Heart left ventricle (tissue), 16 donors: Measurements from ENCODE around the gene ANKRD40. TPM values are rescaled to one million over a fixed set of nuclear protein-coding genes. Genes with fewer than 3 reads are reported as not detected.

Experiments
- ATAC-seq, 4 donors: fragments of 200-7000 bp; cut with Tn5 transposase; one replicate each; pipeline ENCODE4 v1.9.1; 2020 to 2022; ENCODE audit warnings: moderate library complexity in 4 of 4, mild to moderate bottlenecking in 3 of 4, moderate number of reproducible peaks in 1 of 4
- DNase-seq, 5 donors: peaks; one replicate each; pipeline ENCODE4 v3.0.0-alpha.2; 2020
- H3K27ac ChIP-seq, 12 donors: fragments of 200-600 bp; sonication (generic) in 4 of 12; one replicate each; pipeline versions ENCODE4 v1.5.0 to v1.8.0; 2016 to 2022; ENCODE audit warnings: mild to moderate bottlenecking in 2 of 12
- H3K27me3 ChIP-seq, 9 donors: fragments of 200-600 bp; sonication (generic) in 2 of 9; one replicate each; pipeline versions ENCODE4 v1.5.1 to v1.8.0; 2016 to 2022; ENCODE audit warnings: mild to moderate bottlenecking in 3 of 9
- H3K36me3 ChIP-seq, 9 donors: fragments of 200-600 bp; sonication (generic) in 2 of 9; one replicate each; pipeline versions ENCODE4 v1.5.0 to v1.8.0; 2018 to 2022; ENCODE audit warnings: mild to moderate bottlenecking in 2 of 9
- H3K4me1 ChIP-seq, 12 donors: fragments of 200-600 bp; sonication (generic) in 4 of 12; one replicate each; pipeline versions ENCODE4 v1.5.0 to v1.8.0; 2016 to 2022; ENCODE audit warnings: mild to moderate bottlenecking in 3 of 12
- H3K4me3 ChIP-seq, 12 donors: fragments of 200-600 bp; sonication (generic) in 4 of 12; one replicate each; pipeline versions ENCODE4 v1.5.0 to v1.8.0; 2017 to 2022; ENCODE audit warnings: mild to moderate bottlenecking in 9 of 12, moderate library complexity in 4 of 12
- H3K9me3 ChIP-seq, 12 donors: fragments of 200-600 bp; sonication (generic) in 4 of 12; one replicate each; pipeline versions ENCODE4 v1.5.0 to v1.8.0; 2016 to 2022; ENCODE audit warnings: mild to moderate bottlenecking in 1 of 12
- POLR2A ChIP-seq, 2 donors: fragments of 450-650 bp; IDR thresholded peaks; one replicate each; pipeline ENCODE4 v1.6.1; 2017; ENCODE audit warnings: antibody characterized with exemption in 2 of 2, mild to moderate bottlenecking in 2 of 2, moderate library complexity in 2 of 2
- WGBS, 4 donors: extraction: QIAGEN DNeasy Blood & Tissue Kit in 2 of 4; methylation state at CpG; one replicate each; pipeline versions ENCODE4 v1.1.5 to v1.1.7; 2013 to 2018; 5-methylcytosine and 5-hydroxymethylcytosine counted together
- intact Hi-C, 10 donors: fragments of 100-400 bp; cut with DNase I; formaldehyde crosslinking; loops; one replicate each; pipeline versions ENCODE4 v1.11.1 to v1.14.2; 2022
- polyA plus RNA-seq, 2 donors: library from polyadenylated mRNA; stranded (reverse); fragments of 200-250 nt; gene quantifications; one replicate each; pipeline ENCODE4 v1.2.3, GENCODE V29; 2013
- total RNA-seq, 9 donors: library from RNA; depleted of rRNA in 2 of 9; stranded (reverse); fragments of >200 nt in 2 of 9; fragmentation: NEBNext Ultra II Directional in 3 of 9; extraction: Animal tissue kit (Norgen Biotek cat#: 25700) in 3 of 9; gene quantifications; one replicate each; pipeline versions ENCODE4 v1.1.0 to v1.2.4, GENCODE V29; 2016 to 2023
- TF ChIP-seq, protein P1 (sequence below), 12 donors: fragments of 200-600 bp; sonication (generic) in 4 of 12; IDR thresholded peaks; one replicate each; pipeline versions ENCODE4 v1.5.0 to v1.8.0; 2018 to 2022; ENCODE audit warnings: antibody characterized with exemption in 12 of 12, mild to moderate bottlenecking in 5 of 12
- donor health status: ischemic (EF 13 %, LVEDD 7.1; RV severe dilation, severe dysfunction).
- donor health status: healthy with polysubstance abuse.
- donor health status: DM: no; HTN: yes; CAD: no.
- donor health status: DM: no; HTN: no; CAD: no.
- donor health status: ischemic (EF 25% LVEDD 6.9; RV normal size, moderate dysfunction).
- donor health status: ischemic (EF 25% LVEDD 5.7; RV mildly dilated, moderate dysfunction).
- donor health status: healthy.
- donor health status: DM: yes; HTN: yes; CAD: no.
- donor health status: ischemic (EF 35%, LVEDD 5.7; RV mildly dilated, moderate dysfunction).
- donor health status: nonischemic (EF 11% LVEDD 7.7; RV severe dilation, severe dysfunction).
- donor health status: DM: yes; HTN: yes; CAD: no.
- donor health status: PGD.
- donor health status: ischemic (EF 29% LVEDD 5.4; RV normal size, mild dysfunction).
- donor health status: nonischemic (EF 23%, LVEDD 6.1; RV moderate dilation, normal function).

ANKRD40 gene
- total and polyA plus RNA-seq, 11 donors = 22.2 to 55.4 (median 47.2) TPM

DNA sequence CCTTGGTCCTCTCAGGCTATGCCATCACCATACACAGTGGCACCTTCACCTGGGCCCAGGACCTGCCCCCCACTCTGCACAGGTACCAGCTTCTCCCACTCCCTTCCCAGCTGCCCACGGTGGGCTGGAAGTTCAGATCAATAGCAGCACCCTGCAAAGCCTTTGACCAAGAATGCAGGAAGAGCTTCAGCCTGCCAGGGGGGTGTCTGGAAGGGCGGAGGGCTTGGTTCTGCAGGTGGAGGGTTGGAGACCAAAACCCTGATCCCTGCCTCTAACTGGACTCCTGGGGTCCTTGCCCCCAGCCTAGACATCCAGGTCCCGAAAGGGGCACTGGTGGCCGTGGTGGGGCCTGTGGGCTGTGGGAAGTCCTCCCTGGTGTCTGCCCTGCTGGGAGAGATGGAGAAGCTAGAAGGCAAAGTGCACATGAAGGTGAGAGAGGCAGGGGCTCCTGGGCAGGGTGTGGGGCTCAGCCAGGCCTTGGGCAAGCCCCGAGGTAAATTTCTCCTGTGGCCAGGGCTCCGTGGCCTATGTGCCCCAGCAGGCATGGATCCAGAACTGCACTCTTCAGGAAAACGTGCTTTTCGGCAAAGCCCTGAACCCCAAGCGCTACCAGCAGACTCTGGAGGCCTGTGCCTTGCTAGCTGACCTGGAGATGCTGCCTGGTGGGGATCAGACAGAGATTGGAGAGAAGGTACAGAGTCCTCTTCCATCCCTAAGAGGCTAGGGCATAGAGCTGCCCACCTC, 38.7 kb downstream of the ANKRD40 start:
- DNase-seq = no peak
- no peak for ATAC-seq
- intact Hi-C loops = no loop called here
- Histone ChIP-seq H3K4me3 (no peak overlapping the region), H3K27ac (no peak overlapping the region), H3K4me1 (peaks cover 0 to 7% (median 0%) of the 10 kb centered on the region in 12 donors), H3K9me3 (no peaks in the 10 kb centered on the region), H3K27me3 (no peaks in the 10 kb centered on the region), H3K36me3 (no peaks in the 10 kb centered on the region)
- TF ChIP-seq POLR2A (IDR thresholded peaks at IDR 0.05) = no peak
- TF ChIP-seq, protein P1, sequence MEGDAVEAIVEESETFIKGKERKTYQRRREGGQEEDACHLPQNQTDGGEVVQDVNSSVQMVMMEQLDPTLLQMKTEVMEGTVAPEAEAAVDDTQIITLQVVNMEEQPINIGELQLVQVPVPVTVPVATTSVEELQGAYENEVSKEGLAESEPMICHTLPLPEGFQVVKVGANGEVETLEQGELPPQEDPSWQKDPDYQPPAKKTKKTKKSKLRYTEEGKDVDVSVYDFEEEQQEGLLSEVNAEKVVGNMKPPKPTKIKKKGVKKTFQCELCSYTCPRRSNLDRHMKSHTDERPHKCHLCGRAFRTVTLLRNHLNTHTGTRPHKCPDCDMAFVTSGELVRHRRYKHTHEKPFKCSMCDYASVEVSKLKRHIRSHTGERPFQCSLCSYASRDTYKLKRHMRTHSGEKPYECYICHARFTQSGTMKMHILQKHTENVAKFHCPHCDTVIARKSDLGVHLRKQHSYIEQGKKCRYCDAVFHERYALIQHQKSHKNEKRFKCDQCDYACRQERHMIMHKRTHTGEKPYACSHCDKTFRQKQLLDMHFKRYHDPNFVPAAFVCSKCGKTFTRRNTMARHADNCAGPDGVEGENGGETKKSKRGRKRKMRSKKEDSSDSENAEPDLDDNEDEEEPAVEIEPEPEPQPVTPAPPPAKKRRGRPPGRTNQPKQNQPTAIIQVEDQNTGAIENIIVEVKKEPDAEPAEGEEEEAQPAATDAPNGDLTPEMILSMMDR (IDR thresholded peaks at IDR 0.05) = no peak
- WGBS, 4 donors = 87 to 90% (median 88%) methylated on average over 8 to 9 of the region's 9 CpGs

GRCh38 chr17:50668025-50668837, 39.5 kb downstream of the ANKRD40 start:
- DNase-seq (no peak), ATAC-seq (no peak)
- no peak for TF ChIP-seq POLR2A (IDR thresholded peaks at IDR 0.05)
- TF ChIP-seq, protein P1 (IDR thresholded peaks at IDR 0.05) = no peak
- Histone ChIP-seq H3K27ac (no peak overlapping the region), H3K4me3 (no peak overlapping the region), H3K27me3 (no peaks in the 10 kb centered on the region), H3K36me3 (no peaks in the 10 kb centered on the region), H3K4me1 (peaks cover 0 to 5% (median 0%) of the 10 kb centered on the region in 12 donors), H3K9me3 (no peaks in the 10 kb centered on the region)
- intact Hi-C loops = no loop called here
- 53 to 66% (median 57%) methylated on average over 8 of the region's 8 CpGs for WGBS, 4 donors

DNA sequence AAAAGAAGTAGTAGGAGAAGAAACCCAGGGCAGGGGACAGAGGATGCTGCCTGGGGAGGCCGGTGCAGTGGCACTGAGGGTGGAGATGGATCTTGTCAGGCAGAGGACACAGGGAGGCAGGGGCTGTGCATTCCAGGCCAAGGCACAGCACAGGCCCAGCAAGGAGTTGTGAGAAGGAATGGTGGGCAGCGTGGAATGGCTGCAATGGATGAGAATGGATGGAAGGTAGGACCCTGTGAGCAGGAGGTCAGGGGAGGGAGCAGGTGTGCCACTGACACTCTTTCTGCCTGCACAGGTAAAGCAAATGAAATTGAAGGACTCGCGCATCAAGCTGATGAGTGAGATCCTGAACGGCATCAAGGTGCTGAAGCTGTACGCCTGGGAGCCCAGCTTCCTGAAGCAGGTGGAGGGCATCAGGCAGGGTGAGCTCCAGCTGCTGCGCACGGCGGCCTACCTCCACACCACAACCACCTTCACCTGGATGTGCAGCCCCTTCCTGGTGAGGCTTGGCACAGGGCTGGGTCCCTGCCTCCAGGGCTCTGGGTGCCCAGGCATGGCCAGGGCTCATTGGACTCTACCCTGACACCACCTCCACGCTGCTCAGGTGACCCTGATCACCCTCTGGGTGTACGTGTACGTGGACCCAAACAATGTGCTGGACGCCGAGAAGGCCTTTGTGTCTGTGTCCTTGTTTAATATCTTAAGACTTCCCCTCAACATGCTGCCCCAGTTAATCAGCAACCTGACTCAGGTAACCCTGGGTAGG, 40.3 kb downstream of the ANKRD40 start:
- ATAC-seq (peak in 1 of 4 donors; percentile 17), DNase-seq (no peak)
- Histone ChIP-seq H3K9me3 (no peaks in the 10 kb centered on the region), H3K27ac (no peak overlapping the region), H3K4me1 (peaks cover 0 to 5% (median 0%) of the 10 kb centered on the region in 12 donors), H3K36me3 (no peaks in the 10 kb centered on the region), H3K4me3 (no peak overlapping the region), H3K27me3 (no peaks in the 10 kb centered on the region)
- WGBS, 4 donors = 94 to 98% (median 97%) methylated on average over 13 to 14 of the region's 14 CpGs
- TF ChIP-seq POLR2A (IDR thresholded peaks at IDR 0.05) = no peak
- TF ChIP-seq, protein P1 (IDR thresholded peaks at IDR 0.05) = no peak
- intact Hi-C loops = no loop called here
